OCI-LY7 (cell line): ENCODE results near the gene NACA2. TPM values are rescaled to one million over a fixed set of nuclear protein-coding genes. Genes with fewer than 3 reads are reported as not detected.

Source experiments
- BruUV-seq: library from RNA; stranded (reverse); fragments of 400-500 nt; replicated peaks from 2 replicates; lab custom pipeline; 2021; lab: Mats Ljungman, UMichigan
- CTCF ChIA-PET: fragments of 300-600 bp; sonication (Branson Sonifier 250); formaldehyde crosslinking; loops from one replicate; lab custom pipeline; 2022; ENCODE audit warnings: antibody characterized with exemption; ENCODE audit not compliant: unreplicated experiment; lab: Charles Lee
- POLR2A ChIA-PET: fragments of 300-600 bp; sonication (Branson Sonifier 250); formaldehyde crosslinking; loops from one replicate; lab custom pipeline; 2022; ENCODE audit warnings: antibody characterized with exemption; lab: Charles Lee
- DNase-seq: peaks from one replicate; pipeline ENCODE4 v3.0.0-alpha.2; 2015; ENCODE audit warnings: low spot score
- H2AFZ ChIP-seq: fragments of 200-600 bp; sonication (generic), shearing (Covaris generic); 2 replicates; pipeline ENCODE4 v1.6.1; 2014; ENCODE audit warnings: mild to moderate bottlenecking, antibody characterized with exemption, low read length, moderate library complexity
- H3K27ac ChIP-seq: fragments of 200-600 bp; sonication (generic); 2 replicates; pipeline ENCODE4 v1.5.1; 2014; ENCODE audit warnings: mixed run types, low read depth, mild to moderate bottlenecking, moderate library complexity, low read length, inconsistent platforms; ENCODE audit not compliant: poor library complexity, severe bottlenecking
- H3K36me3 ChIP-seq: fragments of 200-600 bp; sonication (generic); 2 replicates; pipeline ENCODE4 v1.6.1; 2014; ENCODE audit warnings: mild to moderate bottlenecking, antibody characterized with exemption, low read length, moderate library complexity, mixed read lengths; ENCODE audit not compliant: insufficient read depth
- H3K4me1 ChIP-seq: fragments of 200-600 bp; sonication (generic); 2 replicates; pipeline ENCODE4 v1.5.1; 2014; ENCODE audit warnings: mild to moderate bottlenecking, low read length; ENCODE audit not compliant: insufficient read depth, poor library complexity, severe bottlenecking
- H3K4me2 ChIP-seq: fragments of 200-600 bp; sonication (generic); 2 replicates; pipeline ENCODE4 v1.6.1; 2014; ENCODE audit warnings: mild to moderate bottlenecking, low read length
- H3K4me3 ChIP-seq: fragments of 200-600 bp; sonication (generic); 2 replicates; pipeline ENCODE4 v1.5.1; 2014; ENCODE audit warnings: mild to moderate bottlenecking, low read depth, low read length; ENCODE audit not compliant: poor library complexity, severe bottlenecking
- H3K79me2 ChIP-seq: fragments of 200-600 bp; sonication (generic); 2 replicates; pipeline ENCODE4 v1.6.1; 2016; ENCODE audit warnings: low read depth, mild to moderate bottlenecking, low read length, moderate library complexity, mixed read lengths; ENCODE audit not compliant: insufficient read depth
- H3K9me2 ChIP-seq: fragments of 200-600 bp; sonication (generic); 2 replicates; pipeline ENCODE4 v1.6.1; 2016; ENCODE audit warnings: mild to moderate bottlenecking, low read length, mixed read lengths; ENCODE audit not compliant: insufficient read depth
- H3K9me3 ChIP-seq: fragments of 200-600 bp; sonication (generic); 2 replicates; pipeline ENCODE4 v1.6.1; 2014; ENCODE audit warnings: mild to moderate bottlenecking, mixed run types, low read length, mixed read lengths
- H4K20me1 ChIP-seq: fragments of 200-600 bp; sonication (generic); 2 replicates; pipeline ENCODE4 v1.6.1; 2014; ENCODE audit warnings: mild to moderate bottlenecking, antibody characterized with exemption, low read length, moderate library complexity, mixed read lengths; ENCODE audit not compliant: insufficient read depth
- CTCF ChIP-seq: fragments of 200-600 bp; sonication (generic); conservative IDR thresholded peaks from 2 replicates; pipeline ENCODE4 v1.5.1; 2014; ENCODE audit warnings: mild to moderate bottlenecking, antibody characterized with exemption, low read length, moderate library complexity, mixed read lengths
- EZH2phosphoT487 ChIP-seq: fragments of 200-600 bp; sonication (generic); IDR thresholded peaks from 2 replicates; pipeline ENCODE4 v1.6.1; 2018; ENCODE audit warnings: low read depth, borderline replicate concordance, mild to moderate bottlenecking, mixed run types, antibody characterized with exemption, low read length, moderate library complexity, mixed read lengths
- intact Hi-C: fragments of 100-400 bp; cut with micrococcal nuclease; formaldehyde crosslinking; loops from one replicate; pipeline ENCODE4 v1.10.0; 2022; ENCODE audit not compliant: unreplicated experiment
- total RNA-seq, 2 experiments: library from RNA; depleted of rRNA in 1 of 2; stranded (reverse); fragments of >200 nt in 1 of 2; shearing (Covaris generic) in 1 of 2; gene quantifications; 2 replicates each; pipeline ENCODE4 v1.2.3, GENCODE V29; 2014 to 2022

Gene NACA2
- total RNA-seq, 2 experiments from 2014 or later, result not detected

- Histone ChIP-seq H3K9me2 (no peaks in the 10 kb centered on the region), H2AFZ (no peak overlapping the region), H3K79me2 (no peaks in the 10 kb centered on the region), H3K9me3 (no peaks in the 10 kb centered on the region), H3K4me3 (no peak overlapping the region), H3K4me2 (no peak overlapping the region), H4K20me1 (no peaks in the 10 kb centered on the region), H3K4me1 (no peaks in the 10 kb centered on the region), H3K36me3 (no peaks in the 10 kb centered on the region), H3K27ac (no peak overlapping the region)
- no peak for DNase-seq
- intact Hi-C loops, result no loop called here
- ChIA-PET POLR2A (no interaction called here), CTCF (no interaction called here)
- BruUV-seq, result no TSS peak
- TF ChIP-seq EZH2phosphoT487, result no peak
- no peak for TF ChIP-seq CTCF
These were observed 14.7 kb upstream of the NACA2 start for GRCh38 chr17:61605692-61606091.

DNA sequence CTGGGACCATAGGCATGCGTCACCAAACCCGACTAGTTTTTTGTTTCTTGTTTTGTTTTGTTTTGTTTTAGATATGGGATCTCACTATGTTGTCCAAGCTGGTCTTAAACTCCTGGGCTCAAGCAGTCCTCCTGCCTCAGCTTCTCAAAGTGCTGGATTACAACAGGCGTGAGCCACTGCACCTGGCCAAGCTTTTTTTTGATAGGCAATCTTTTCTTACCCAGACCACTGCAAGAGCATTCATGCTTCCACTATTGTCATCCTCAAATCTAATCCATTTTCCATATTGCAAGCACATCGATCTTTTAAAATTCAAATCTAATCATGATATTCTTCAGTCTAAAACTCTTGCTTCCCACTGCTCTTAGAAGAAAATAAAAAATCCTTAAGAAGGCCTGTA lies 10.3 kb upstream of the NACA2 start:
- POLR2A ChIA-PET, result interaction anchor here (1.3 to 1.6 kb wide), 2 partner anchors 14 to 16 kb away, joined by 3 to 5 read pairs; no protein-coding TSS in a partner anchor
- CTCF ChIA-PET, result no interaction called here
- no peak for DNase-seq
- Histone ChIP-seq H4K20me1 (no peaks in the 10 kb centered on the region), H3K27ac (no peak overlapping the region), H3K9me3 (no peaks in the 10 kb centered on the region), H3K4me2 (no peak overlapping the region), H3K4me3 (no peak overlapping the region), H3K9me2 (no peaks in the 10 kb centered on the region), H3K79me2 (no peaks in the 10 kb centered on the region), H3K4me1 (no peaks in the 10 kb centered on the region), H3K36me3 (no peaks in the 10 kb centered on the region), H2AFZ (no peak overlapping the region)
- TF ChIP-seq CTCF (no peak), EZH2phosphoT487 (no peak)
- BruUV-seq, result no TSS peak
- intact Hi-C loops, result no loop called here

DNA sequence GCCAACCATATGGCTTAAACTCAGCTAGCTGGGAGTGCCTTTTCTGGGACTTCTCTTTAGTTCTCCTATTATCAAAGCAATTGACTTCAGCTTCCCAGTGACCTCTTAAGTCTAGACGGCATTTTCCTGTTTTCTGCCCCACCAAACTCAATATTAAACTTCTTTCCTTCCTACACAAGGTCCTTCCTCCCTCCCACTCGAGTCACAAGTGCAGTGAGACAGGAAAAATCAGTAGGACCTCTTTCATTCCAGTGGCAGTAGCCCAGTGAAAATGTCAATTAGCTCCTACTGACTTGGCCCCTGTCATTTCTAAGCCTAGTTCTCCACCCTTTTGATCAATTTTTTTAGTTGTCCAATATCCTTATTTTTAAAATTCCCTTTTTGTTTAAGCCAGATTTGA lies 9.6 kb upstream of the NACA2 start:
- H3K9me3 ChIP-seq, result no peaks in the 10 kb centered on the region
- CTCF ChIA-PET, result no interaction called here
- no TSS peak for BruUV-seq
- no peak overlapping the region for H2AFZ ChIP-seq
- no peaks in the 10 kb centered on the region for H3K9me2 ChIP-seq
- H3K4me2 ChIP-seq, result no peak overlapping the region
- no peak overlapping the region for H3K27ac ChIP-seq
- intact Hi-C loops, result no loop called here
- H3K79me2 ChIP-seq, result no peaks in the 10 kb centered on the region
- POLR2A ChIA-PET, result interaction anchor here (0.6 to 1.6 kb wide), 3 partner anchors 11 to 494 kb away, joined by 3 to 5 read pairs (median 4); no protein-coding TSS in a partner anchor
- no peaks in the 10 kb centered on the region for H3K4me1 ChIP-seq
- no peak for DNase-seq
- H3K4me3 ChIP-seq, result no peak overlapping the region
- no peaks in the 10 kb centered on the region for H4K20me1 ChIP-seq
- TF ChIP-seq EZH2phosphoT487, result no peak
- no peak for TF ChIP-seq CTCF
- H3K36me3 ChIP-seq, result no peaks in the 10 kb centered on the region
